Stimulated activated CD4-positive, alpha-beta T cell treated with anti-CD3 and anti-CD28 coated beads, Interleukin-12 subunit alpha, Interleukin-12 subunit beta, amount 100 ng/mL, for 48 hours (primary cell): ENCODE measurements around the gene MAPK10.
"Not testable (repeated sequence)": the region's sequence is repeated elsewhere in the genome, so short reads cannot be mapped to it uniquely, and the experiment has no call there.

ENCODE experiments used
- DNase-seq, 3 donors: peaks; one replicate each; pipeline ENCODE4 v3.0.0-alpha.2; 2020; ENCODE audit warnings: low read depth in 2 of 3, low spot score in 1 of 3

The MAPK10 gene

DNA sequence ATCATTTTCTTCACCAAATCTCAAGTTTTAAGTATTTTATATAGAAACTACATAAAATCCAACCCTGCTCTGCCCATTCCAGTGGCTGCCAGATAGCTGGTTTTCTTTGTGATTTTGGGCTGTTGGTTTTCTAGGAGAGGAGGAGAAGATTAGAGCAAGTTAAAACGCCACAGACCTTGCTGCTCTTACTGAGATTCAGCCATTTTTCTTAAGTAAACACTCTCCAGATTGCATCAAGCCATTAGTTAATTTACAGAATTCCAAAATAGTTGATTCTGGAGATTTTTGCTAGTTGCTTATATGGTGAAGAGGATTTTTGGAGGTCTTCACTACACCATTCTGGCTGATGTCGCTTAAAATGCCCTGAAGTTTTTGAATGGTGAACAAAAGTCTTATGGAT lies 366.2 kb downstream of the MAPK10 start:
- DNase-seq: no peak

DNA sequence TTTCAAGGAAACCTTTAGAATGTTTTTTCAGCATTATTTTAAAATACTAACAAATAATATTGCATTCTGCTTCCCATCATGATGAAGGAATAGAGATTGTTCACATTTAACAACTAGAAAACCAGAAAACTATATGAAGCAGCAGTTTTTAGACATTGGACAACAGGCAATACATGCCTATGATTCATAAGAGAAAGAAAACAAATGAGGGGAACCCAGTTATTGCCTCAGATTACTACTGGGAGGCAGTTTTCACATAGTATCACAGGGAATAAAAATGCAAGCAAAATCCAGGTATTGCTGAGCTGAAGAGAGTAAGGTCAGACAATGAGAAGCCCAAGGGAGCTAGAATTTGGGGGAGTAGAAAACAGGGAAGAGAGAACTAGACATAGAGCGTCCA lies 373.6 kb downstream of the MAPK10 start:
- no peak for DNase-seq

DNA sequence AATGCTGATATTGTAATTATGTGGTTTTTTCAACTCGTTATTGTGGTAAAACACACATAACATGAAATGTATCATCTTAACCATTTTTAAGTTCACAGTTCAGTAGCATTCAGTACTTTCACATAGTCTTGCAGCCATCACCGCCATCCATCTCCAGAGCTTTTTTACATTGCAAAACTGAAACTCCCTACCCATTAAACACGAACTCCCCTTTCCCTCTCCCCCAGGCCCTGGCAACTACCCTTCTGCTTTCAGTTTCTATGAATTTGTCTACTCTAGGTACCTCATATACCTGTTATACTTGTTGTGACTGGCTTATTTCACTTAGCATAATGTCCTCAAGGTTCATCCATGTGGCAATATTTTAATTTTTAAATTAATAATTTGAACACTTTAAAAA lies 380.6 kb downstream of the MAPK10 start:
- no peak for DNase-seq

DNA sequence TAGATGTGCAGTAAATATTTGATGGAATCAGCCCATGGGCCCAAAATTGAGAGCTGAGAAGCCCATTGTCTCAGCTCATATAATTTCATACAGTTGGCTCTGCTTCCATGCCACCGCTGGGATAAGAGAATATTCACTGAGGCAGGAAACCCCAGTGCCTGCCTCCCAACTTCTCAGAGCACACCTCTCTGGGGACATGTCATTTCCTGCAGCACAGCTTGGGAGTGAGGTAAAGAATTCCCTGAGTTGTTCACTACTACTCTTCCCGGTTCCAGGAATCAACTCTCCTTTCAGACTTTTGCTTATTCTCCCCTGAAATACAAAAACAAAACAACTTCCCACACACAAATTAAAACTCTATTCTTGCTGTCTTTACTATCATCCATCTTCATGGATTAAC lies 389.3 kb downstream of the MAPK10 start:
- DNase-seq: no peak

GRCh38 chr4:85968945-85969819 lies 390.7 kb downstream of the MAPK10 start:
- no peak for DNase-seq

DNA sequence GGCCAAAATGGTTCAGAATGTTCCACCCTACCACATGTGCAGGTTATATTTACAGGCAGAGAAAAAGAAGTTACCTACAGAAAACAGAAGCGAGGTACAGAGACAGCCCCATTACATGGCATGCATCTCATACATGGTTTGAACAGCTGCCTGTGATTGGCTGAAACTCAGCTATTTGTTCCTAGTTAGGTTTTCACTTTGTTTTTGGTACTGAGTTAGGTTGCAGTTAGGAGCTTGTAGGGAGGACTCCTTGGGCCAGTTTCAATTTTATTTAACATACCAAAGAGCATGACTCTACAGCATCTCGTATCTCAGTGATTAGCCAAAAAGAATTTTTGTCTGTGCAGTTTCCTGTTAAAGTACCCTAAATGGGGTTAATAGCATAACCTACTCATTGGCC lies 392.0 kb downstream of the MAPK10 start:
- no peak for DNase-seq

DNA sequence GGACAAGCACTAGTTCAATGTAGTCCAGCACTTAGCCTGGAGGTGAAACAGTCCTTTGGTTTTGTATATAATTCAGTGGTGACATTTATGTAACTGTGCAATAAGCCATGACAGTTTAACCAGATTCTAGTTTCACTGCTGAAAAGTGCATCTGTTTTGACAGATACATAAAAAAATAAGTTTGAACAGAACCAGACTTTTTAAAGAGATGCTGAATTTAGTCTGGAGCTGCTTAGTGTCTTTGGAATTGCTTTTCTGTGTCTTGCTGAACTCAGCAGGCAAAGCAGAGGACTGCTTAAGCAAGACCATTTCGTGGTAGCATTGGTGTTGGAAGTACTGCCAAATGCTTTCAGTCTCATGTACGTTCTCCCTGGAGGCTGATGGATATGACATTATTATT lies 393.5 kb downstream of the MAPK10 start:
- DNase-seq: no peak

GRCh38 chr4:85965529-85965928 lies 394.3 kb downstream of the MAPK10 start:
- no peak for DNase-seq

DNA sequence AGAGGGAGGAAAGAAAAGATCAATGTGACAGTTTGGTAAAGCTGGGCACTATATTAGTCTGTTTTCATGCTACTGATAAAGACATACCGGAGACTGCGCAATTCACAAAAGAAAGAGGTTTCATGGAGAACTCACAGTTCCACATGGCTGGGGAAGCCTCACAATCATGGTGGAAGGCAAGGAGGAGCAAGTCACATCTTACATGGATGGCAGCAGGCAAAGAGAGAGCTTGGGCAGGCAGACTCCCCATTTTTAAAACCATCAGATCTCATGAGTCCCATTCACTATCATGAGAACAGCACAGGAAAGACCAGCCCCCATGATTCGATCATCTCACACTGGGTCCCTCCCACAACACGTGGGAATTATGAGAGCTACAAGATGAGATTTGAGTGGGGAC lies 394.8 kb downstream of the MAPK10 start:
- DNase-seq: not testable (repeated sequence)

- no peak for DNase-seq
These were observed 395.6 kb downstream of the MAPK10 start for GRCh38 chr4:85964298-85964697.

GRCh38 chr4:85963231-85963630 lies 396.6 kb downstream of the MAPK10 start:
- DNase-seq: no peak

- no peak for DNase-seq
These were observed 398.0 kb downstream of the MAPK10 start for GRCh38 chr4:85961887-85962286.

DNA sequence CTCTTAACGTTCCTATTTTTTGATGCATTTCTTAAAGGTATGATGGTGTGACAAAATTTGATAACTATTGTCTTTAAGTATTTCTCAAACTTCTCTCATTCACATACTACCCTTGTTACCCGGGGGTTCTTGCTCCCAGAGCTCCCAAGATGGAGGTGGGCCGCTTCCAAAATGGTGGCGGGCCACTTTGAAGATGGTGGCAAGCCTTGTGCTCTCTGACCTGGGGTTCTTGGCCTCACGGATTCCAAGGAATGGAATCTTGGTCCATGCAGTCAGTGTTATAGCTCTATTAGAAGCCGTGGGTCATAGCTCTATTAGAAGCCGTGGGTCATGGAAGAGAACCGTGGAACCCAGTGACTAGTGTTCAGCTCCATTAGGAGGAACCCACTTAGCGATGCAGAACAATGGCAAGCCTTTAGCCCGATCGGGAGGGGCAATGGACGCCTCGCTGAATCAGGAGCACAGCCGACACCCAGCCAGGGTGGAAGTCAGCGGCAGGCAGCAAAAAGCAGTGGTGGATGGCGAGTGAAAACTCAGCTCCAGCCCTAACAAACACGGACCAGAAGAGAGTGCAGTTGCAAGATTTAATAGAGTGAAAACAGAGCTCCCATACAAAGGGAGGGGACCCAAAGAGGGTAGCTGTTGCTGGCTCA lies 403.4 kb downstream of the MAPK10 start:
- no peak for DNase-seq

DNA sequence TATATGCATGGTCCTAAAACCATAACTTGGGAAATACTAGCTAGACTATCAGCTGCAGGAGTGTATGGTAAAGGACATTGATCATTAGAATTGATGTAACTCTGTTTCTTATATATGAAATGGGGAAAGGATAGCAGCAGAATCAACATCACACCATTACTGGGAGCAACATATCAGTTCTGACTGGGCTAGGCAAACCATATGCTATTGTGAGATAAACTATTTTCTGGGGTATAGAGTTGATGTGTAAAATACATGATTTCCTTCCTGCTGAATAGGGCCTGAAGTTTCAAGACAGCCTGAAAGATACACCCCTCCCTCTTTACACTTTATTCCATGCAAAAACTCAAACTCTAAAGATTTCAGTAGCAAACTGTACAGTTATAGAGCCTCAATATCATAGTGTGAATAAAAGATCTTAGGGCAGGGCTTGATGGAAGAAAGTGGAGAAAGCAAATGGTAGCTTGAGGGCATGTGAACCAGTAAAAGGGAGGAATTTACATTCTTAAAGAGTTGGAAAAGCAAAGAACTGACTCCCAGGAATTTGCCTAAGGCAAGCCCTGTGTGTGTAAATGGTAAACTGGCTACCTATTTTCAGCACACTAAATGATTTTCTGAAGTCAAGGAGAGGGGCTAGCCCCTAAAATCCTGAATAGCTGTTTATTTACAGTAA lies 404.1 kb downstream of the MAPK10 start:
- DNase-seq: no peak

GRCh38 chr4:85953651-85954018 lies 406.2 kb downstream of the MAPK10 start:
- DNase-seq: no peak

GRCh38 chr4:85952972-85953650 lies 406.7 kb downstream of the MAPK10 start:
- no peak for DNase-seq

DNA sequence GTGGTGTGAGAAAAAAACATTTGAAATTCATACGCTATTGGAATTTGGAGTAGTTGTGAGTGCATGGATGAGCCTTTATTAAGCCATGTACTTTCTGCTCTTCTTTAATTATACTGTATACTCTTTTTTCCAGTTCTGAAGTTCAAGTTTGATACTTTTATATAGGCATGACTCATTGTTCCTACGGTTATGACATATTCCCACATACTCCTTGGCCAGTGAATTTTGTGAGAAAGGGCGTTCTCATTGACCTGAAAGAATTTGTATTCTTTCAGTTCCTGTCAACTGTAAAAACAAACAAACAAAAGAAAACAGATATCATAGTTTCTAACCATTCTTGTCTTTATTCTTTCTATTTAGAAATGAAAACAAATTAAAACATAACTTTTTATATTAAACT lies 407.3 kb downstream of the MAPK10 start:
- no peak for DNase-seq

DNA sequence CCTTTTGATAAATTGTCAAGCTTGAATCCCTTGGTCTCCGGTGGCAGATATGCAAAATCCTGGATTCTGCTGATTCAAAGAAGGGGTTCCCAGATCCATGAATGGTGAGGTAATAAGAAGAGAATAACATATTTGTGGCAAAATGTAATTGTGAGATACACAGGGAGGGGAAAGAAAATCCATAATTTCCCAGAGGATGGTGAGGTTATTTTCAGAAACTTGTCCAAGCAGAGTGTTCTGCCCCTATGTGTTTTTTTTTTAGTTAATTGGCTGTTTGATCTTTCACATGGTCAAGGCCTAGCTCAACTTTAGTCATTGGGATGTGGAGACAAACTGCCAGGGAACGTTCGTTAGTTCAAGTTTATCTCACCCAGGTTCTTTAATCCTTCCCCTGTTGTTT lies 408.8 kb downstream of the MAPK10 start:
- no peak for DNase-seq

GRCh38 chr4:85946821-85947220 lies 413.0 kb downstream of the MAPK10 start:
- no peak for DNase-seq

DNA sequence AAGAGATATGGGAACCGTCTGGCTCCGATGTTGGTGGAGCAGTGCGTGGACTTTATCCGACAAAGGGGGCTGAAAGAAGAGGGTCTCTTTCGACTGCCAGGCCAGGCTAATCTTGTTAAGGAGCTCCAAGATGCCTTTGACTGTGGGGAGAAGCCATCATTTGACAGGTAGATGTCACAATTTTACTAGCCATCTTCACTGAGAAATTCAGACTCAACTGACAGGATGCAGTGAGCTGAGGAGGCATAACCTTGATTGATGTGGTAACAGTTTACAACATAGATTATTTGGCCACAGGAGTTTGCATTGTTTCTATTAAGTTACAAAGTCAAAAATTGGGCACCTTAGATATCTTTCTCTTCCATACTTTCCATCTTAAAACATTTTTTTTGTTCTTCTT lies 417.7 kb downstream of the MAPK10 start:
- DNase-seq: no peak

- DNase-seq: no peak
These were observed 419.7 kb downstream of the MAPK10 start for GRCh38 chr4:85940151-85940550.
